Stomach (tissue), 4 donors: Measurements from ENCODE around the gene UBFD1.

Experiments used
- EP300 ChIP-seq: sonication (generic); formaldehyde crosslinking; IDR thresholded peaks from one replicate; pipeline ENCODE4 v1.6.1; 2017; ENCODE audit warnings: antibody characterized with exemption
- POLR2A ChIP-seq, 4 donors: fragments of 450-650 bp; IDR thresholded peaks; one replicate each; pipeline ENCODE4 v1.6.1; 2016; ENCODE audit warnings: antibody characterized with exemption in 4 of 4, control low read depth in 2 of 4, mild to moderate bottlenecking in 1 of 4, moderate library complexity in 1 of 4
- POLR2AphosphoS5 ChIP-seq, 3 donors: sonication (generic); formaldehyde crosslinking; IDR thresholded peaks; one replicate each; pipeline ENCODE4 v1.6.1; 2016; ENCODE audit warnings: antibody characterized with exemption in 3 of 3
- TF ChIP-seq, protein P1 (sequence below), 7 experiments: fragments of 450-650 bp in 4 of 7; fragments of 200-600 bp in 3 of 7; sonication (generic) in 3 of 7; IDR thresholded peaks; one replicate each; pipeline ENCODE4 v1.5.1; 2016 to 2019; ENCODE audit warnings: antibody characterized with exemption in 7 of 7, control low read depth in 2 of 7, mild to moderate bottlenecking in 1 of 7

DNA sequence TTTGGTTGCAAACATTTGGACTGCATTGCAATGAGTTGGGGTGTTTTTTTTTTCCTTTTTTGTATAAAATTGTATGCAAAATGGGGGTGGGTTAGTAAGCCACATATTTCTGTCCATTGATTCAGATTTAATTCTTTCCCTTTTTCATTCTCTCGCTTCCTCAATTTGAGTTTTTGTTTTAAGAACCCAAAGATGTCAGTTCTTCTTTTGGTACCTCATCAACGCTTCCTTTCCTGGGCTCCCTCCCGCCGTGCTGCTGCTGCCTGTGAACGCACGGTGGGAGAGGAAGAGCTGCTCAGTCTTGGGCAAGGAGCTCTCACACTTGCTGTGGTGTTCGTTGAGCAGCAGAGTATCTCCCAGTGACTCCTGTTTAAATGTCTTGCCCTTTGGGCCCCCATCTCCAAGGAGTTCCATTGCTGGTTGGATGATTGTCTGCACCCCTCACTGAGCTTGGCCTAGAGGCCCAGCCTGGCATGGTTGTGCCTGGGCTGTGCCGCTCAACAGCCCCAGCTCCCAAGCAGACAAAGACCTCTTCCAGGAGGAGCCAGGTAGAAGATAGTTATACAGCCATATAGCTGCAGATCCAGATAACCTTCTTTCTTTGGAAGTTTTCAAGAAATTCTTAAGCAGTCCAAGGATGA, 13.6 kb downstream of the UBFD1 start:
- no peak for TF ChIP-seq POLR2A (IDR thresholded peaks at IDR 0.05)
- TF ChIP-seq POLR2AphosphoS5 (IDR thresholded peaks at IDR 0.05): no peak
- TF ChIP-seq, protein P1, sequence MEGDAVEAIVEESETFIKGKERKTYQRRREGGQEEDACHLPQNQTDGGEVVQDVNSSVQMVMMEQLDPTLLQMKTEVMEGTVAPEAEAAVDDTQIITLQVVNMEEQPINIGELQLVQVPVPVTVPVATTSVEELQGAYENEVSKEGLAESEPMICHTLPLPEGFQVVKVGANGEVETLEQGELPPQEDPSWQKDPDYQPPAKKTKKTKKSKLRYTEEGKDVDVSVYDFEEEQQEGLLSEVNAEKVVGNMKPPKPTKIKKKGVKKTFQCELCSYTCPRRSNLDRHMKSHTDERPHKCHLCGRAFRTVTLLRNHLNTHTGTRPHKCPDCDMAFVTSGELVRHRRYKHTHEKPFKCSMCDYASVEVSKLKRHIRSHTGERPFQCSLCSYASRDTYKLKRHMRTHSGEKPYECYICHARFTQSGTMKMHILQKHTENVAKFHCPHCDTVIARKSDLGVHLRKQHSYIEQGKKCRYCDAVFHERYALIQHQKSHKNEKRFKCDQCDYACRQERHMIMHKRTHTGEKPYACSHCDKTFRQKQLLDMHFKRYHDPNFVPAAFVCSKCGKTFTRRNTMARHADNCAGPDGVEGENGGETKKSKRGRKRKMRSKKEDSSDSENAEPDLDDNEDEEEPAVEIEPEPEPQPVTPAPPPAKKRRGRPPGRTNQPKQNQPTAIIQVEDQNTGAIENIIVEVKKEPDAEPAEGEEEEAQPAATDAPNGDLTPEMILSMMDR (IDR thresholded peaks at IDR 0.05): no peak
- TF ChIP-seq EP300: no peak
